ENCODE measurements around the gene SMAP2. TPM values are rescaled to one million over a fixed set of nuclear protein-coding genes. Genes with fewer than 3 reads are reported as not detected.

The SMAP2 gene
- total and polyA plus RNA-seq, 10 of the 15 experiments (the other 5 are each of a cell fraction or from before 2014, with no cell fraction given), result 33.4 to 177 (median 105) TPM

DNA sequence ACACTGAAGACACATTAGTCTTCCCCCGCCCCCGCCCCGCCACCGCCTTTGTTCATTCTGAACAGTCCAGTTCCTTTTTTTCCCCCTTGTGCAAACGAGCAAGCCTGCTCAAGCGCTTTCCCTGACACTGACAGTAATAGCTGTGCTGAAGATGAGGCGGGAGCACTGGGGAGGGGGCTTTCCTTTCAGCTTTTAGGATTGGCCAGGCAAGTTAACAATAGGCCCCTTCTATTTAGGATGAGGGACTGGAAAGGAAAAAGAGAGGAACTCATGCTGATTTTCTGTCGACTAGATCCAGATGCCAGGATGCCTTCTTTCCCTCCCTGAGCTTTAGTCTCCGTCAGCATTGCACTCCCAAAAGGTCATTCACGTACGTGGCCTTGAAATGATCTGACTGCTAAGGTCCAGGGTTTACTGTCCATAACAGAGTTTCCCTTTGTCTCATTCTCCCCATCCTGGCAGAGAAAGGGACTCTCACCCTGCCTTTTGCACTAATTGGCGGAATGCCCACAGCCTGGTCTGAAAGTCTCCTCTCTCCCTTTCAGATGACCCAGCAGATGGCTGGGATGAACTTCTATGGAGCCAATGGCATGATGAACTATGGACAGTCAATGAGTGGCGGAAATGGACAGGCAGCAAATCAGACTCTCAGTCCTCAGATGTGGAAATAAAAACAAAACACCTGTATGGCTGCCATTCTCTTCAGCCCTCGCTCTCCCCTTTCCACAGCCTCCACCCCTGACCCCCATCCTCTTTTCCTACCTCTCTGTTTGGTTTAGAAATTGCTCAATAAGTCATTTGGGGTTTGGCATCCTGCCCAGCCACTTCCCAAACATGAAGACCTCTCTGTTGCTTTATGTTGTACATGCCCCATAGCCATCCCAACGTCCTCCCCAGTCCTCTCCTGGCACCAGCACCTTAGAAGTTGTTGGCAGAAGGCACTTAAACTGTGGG, 48.2 kb downstream of the SMAP2 start:
- no peak for TF ChIP-seq EZH2 (IDR thresholded peaks at IDR 0.05; ENCODE audit: borderline replicate concordance, control insufficient read depth, low read depth, low read length)
- peak; percentile 61 for TF ChIP-seq SPI1 (IDR thresholded peaks at IDR 0.05; ENCODE audit: borderline replicate concordance, insufficient read depth, low read depth, low read length)
- TF ChIP-seq EGR1 (IDR thresholded peaks at IDR 0.05; ENCODE audit: borderline replicate concordance in 1 of 2, low read depth in 2 of 2, low read length in 2 of 2), result peak in 1 of 2 experiments; percentile 58; a peak in 1 of 3 replicates
- TF ChIP-seq TBL1XR1 (IDR thresholded peaks at IDR 0.05; ENCODE audit: low read depth, low read length), result no peak
- H2AFZ ChIP-seq (ENCODE audit: control insufficient read depth, low read depth, low read length), result no peak overlapping the region
- no peak overlapping the region for H3K4me2 ChIP-seq (ENCODE audit: control insufficient read depth, insufficient read depth)
- FAIRE-seq, result no peak
- no peak overlapping the region for H3K4me3 ChIP-seq
- in situ Hi-C loops (cut with MboI), result no loop called here
- intact Hi-C loops (cut with micrococcal nuclease; ENCODE audit: unreplicated experiment), result no loop called here
- ChIA-PET POLR2A (interaction anchor here (0.6 to 1.0 kb wide), 3 partner anchors 12 to 375 kb away, joined by 3 to 6 read pairs (median 4); no protein-coding TSS in a partner anchor), CTCF (interaction anchor here (1.1 to 1.7 kb wide), 3 partner anchors 11 to 278 kb away, joined by 4 to 5 read pairs (median 5); no protein-coding TSS in a partner anchor), SMC1A (ENCODE audit: uncharacterized antibody, unreplicated experiment) (interaction anchor here (0.5 to 0.7 kb wide), 4 partner anchors 14 to 428 kb away, joined by 3 to 4 read pairs (median 3); no protein-coding TSS in a partner anchor), RAD21 (ENCODE audit: unreplicated experiment) (interaction anchor here (1.2 kb wide), 1 partner anchor 29 kb away, joined by 5 read pairs; the partner anchor contains the start of gene ZFP69B)
- WGBS (ENCODE audit: insufficient coverage, insufficient replicate concordance, low lambda C conversion rate, missing lambda C conversion rate), result 83% methylated on average over 11 of the region's 15 CpGs
- DNase-seq (ENCODE audit: low read depth, low spot score), result no peak
- no peaks in the 10 kb centered on the region; the same call in 2 of the 3 replicates for H3K9me3 ChIP-seq (replicated peaks; ENCODE audit: control insufficient read depth, insufficient read depth, low read length)
- H3K9ac ChIP-seq (ENCODE audit: control insufficient read depth, insufficient read depth, low read length), result no peak overlapping the region
- no peaks in the 10 kb centered on the region; the same call in 1 of the 2 replicates for H3K4me1 ChIP-seq (ENCODE audit: control insufficient read depth, insufficient read depth, low read length)
- no peak for ATAC-seq
- H3K79me2 ChIP-seq (ENCODE audit: control insufficient read depth, insufficient read depth, low read length), result no peaks in the 10 kb centered on the region
- H3K27ac ChIP-seq (ENCODE audit: control insufficient read depth, insufficient read depth), result no peak overlapping the region
- no peaks in the 10 kb centered on the region for H3K27me3 ChIP-seq (replicated peaks in 1 of 2; ENCODE audit: control insufficient read depth in 2 of 2, insufficient read depth in 2 of 2, low read length in 1 of 2)
- 0 out of 2 replicates have a peak, but pooled peaks cover 3% of the 10 kb centered on the region for H4K20me1 ChIP-seq (ENCODE audit: control insufficient read depth, insufficient read depth)
- no TSS peak for BruUV-seq (replicated peaks)
- peaks cover 14 to 35% of the 10 kb centered on the region in 2 experiments for H3K36me3 ChIP-seq (ENCODE audit: control insufficient read depth in 2 of 2, insufficient read depth in 2 of 2, low read length in 1 of 2)

Measured in GM12878 (cell line).